Measurements from ENCODE around the gene EVC. TPM values are rescaled to one million over a fixed set of nuclear protein-coding genes. Genes with fewer than 3 reads are reported as not detected.
A peak's percentile ranks its signal among the peaks of the same experiment; 100 is the strongest.

EVC gene
- total RNA-seq, 1 experiment from 2014 or later, result 17.3 TPM

DNA sequence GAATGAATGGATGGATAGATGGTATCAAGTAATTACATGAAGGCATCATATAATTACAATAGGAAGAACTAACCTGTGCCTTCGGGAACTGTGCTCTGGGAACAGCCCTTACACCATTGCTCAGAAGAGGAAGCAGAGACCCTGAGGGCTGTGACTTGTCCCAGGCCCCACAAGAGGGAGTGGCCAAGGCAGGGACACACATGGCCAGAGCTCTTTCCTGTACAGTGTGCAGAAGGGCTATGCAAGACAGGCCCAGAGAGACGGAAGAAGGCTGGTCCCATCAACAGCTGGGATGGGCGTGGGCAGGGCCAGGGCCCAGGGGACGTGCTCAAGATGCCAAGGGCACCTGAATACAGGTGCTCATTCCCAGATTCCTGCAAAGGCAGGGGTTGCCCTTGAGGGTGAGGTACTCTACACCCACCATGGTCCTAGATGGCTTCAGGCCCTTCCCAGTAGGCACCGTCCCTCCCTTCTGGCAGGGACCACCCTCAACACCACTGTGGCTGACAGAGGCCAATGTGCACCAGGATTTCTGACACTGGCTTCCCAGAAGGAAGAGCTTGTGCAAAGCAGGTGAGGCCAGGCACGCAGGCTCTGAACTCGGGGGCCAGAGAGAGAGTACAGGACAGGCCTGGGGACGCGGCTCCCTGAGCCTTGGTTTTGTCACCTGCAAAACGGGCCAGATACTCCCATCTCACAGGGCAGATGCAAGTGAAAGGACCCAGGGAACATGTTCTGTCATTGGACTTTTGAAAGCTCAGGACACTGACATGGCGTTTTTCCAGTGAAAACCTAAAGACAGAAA lies 4.3 kb upstream of the EVC start:
- no peak overlapping the region for H3K27ac ChIP-seq (ENCODE audit: low read depth, low read length, poor library complexity, severe bottlenecking)
- TF ChIP-seq CTCF (conservative IDR thresholded peaks at IDR 0.05; ENCODE audit: low read depth, low read length), result no peak
- no peak for TF ChIP-seq EZH2 (IDR thresholded peaks at IDR 0.05; ENCODE audit: borderline replicate concordance, low read depth, low read length, poor library complexity, severe bottlenecking)
- H3K36me3 ChIP-seq (ENCODE audit: insufficient read depth, low read length, poor library complexity, severe bottlenecking), result no peaks in the 10 kb centered on the region
- H3K9me3 ChIP-seq (ENCODE audit: low read depth, low read length, poor library complexity, severe bottlenecking), result no peaks in the 10 kb centered on the region
- no peak overlapping the region for H3K4me3 ChIP-seq (ENCODE audit: low read depth, low read length, poor library complexity, severe bottlenecking)
- POLR2A ChIA-PET (ENCODE audit: low non-redundant PET), result no interaction called here
- BruUV-seq (replicated peaks), result no TSS peak
- CTCF ChIA-PET, result no interaction called here
- intact Hi-C loops (cut with micrococcal nuclease; ENCODE audit: unreplicated experiment), result no loop called here
- DNase-seq (ENCODE audit: low spot score), result no peak
- H3K27me3 ChIP-seq (replicated peaks; ENCODE audit: insufficient read depth, low read depth, low read length, poor library complexity), result no peaks in the 10 kb centered on the region
- H3K4me1 ChIP-seq (ENCODE audit: insufficient read depth, low read length, poor library complexity, severe bottlenecking), result peaks cover 30% of the 10 kb centered on the region

DNA sequence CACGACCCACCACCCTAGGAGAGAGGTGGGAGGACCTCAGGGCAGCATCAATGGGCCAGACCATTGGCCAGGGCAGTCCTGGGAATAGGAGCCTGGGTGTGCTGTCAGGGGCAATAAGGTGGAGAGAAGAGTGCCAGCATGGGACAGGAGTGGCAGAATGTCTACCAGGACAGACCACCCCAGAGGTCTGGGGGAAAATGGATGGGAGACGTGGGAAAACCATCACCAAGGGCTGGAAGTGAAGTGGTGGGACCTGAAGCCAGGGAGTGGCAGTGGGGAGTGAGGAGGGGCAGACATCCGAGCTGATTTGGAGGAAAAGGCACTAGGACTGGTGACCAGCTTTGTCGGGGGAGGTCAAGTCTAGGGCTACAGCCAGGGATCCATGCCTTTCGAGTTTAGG lies 3.6 kb upstream of the EVC start:
- peak overlapping the region; percentile 61 for H3K4me3 ChIP-seq (ENCODE audit: low read depth, low read length, poor library complexity, severe bottlenecking)
- BruUV-seq (replicated peaks), result no TSS peak
- intact Hi-C loops (cut with micrococcal nuclease; ENCODE audit: unreplicated experiment), result no loop called here

GRCh38 chr4:5707778-5708448 lies 3.1 kb upstream of the EVC start:
- POLR2A ChIA-PET (ENCODE audit: low non-redundant PET), result interaction anchor here (0.7 kb wide), 1 partner anchor 9 kb away, joined by 4 read pairs; no protein-coding TSS in a partner anchor

More for the DNA sequence above, 3.6 kb upstream of the EVC start:
- no peaks in the 10 kb centered on the region for H3K9me3 ChIP-seq (ENCODE audit: low read depth, low read length, poor library complexity, severe bottlenecking)
- H3K4me1 ChIP-seq (ENCODE audit: insufficient read depth, low read length, poor library complexity, severe bottlenecking), result peaks cover 30% of the 10 kb centered on the region
- no peak for DNase-seq (ENCODE audit: low spot score)
- H3K27me3 ChIP-seq (replicated peaks; ENCODE audit: insufficient read depth, low read depth, low read length, poor library complexity), result no peaks in the 10 kb centered on the region
- ChIA-PET POLR2A (ENCODE audit: low non-redundant PET) (interaction anchor here (0.7 kb wide), 1 partner anchor 9 kb away, joined by 4 read pairs; no protein-coding TSS in a partner anchor), CTCF (no interaction called here)
- TF ChIP-seq CTCF (conservative IDR thresholded peaks at IDR 0.05; ENCODE audit: low read depth, low read length) (no peak), EZH2 (IDR thresholded peaks at IDR 0.05; ENCODE audit: borderline replicate concordance, low read depth, low read length, poor library complexity, severe bottlenecking) (no peak)
- H3K36me3 ChIP-seq (ENCODE audit: insufficient read depth, low read length, poor library complexity, severe bottlenecking), result no peaks in the 10 kb centered on the region
- no peak overlapping the region for H3K27ac ChIP-seq (ENCODE audit: low read depth, low read length, poor library complexity, severe bottlenecking)

More at GRCh38 chr4:5707778-5708448, 3.1 kb upstream of the EVC start:
- no peaks in the 10 kb centered on the region for H3K27me3 ChIP-seq (replicated peaks; ENCODE audit: insufficient read depth, low read depth, low read length, poor library complexity)
- no peaks in the 10 kb centered on the region for H3K36me3 ChIP-seq (ENCODE audit: insufficient read depth, low read length, poor library complexity, severe bottlenecking)
- no peak for TF ChIP-seq CTCF (conservative IDR thresholded peaks at IDR 0.05; ENCODE audit: low read depth, low read length)
- TF ChIP-seq EZH2 (IDR thresholded peaks at IDR 0.05; ENCODE audit: borderline replicate concordance, low read depth, low read length, poor library complexity, severe bottlenecking), result no peak
- H3K9me3 ChIP-seq (ENCODE audit: low read depth, low read length, poor library complexity, severe bottlenecking), result no peaks in the 10 kb centered on the region
- H3K4me3 ChIP-seq (ENCODE audit: low read depth, low read length, poor library complexity, severe bottlenecking), result peak overlapping the region; percentile 61
- CTCF ChIA-PET, result no interaction called here
- H3K27ac ChIP-seq (ENCODE audit: low read depth, low read length, poor library complexity, severe bottlenecking), result peak overlapping the region; percentile 69
- DNase-seq (ENCODE audit: low spot score), result peak; percentile 11
- intact Hi-C loops (cut with micrococcal nuclease; ENCODE audit: unreplicated experiment), result no loop called here
- BruUV-seq (replicated peaks), result TSS peak; percentile 24
- peaks cover 30% of the 10 kb centered on the region for H3K4me1 ChIP-seq (ENCODE audit: insufficient read depth, low read length, poor library complexity, severe bottlenecking)
